Stimulated activated CD4-positive, alpha-beta T cell treated with anti-CD3 and anti-CD28 coated beads, Interleukin-12 subunit alpha, Interleukin-12 subunit beta, amount 100 ng/mL, for 24 hours (primary cell): ENCODE results near the gene EXOSC9.
"Not testable (repeated sequence)": the region's sequence is repeated elsewhere in the genome, so short reads cannot be mapped to it uniquely, and the experiment has no call there.

ENCODE experiments used
- DNase-seq, 2 experiments: peaks; one replicate each; pipeline ENCODE4 v3.0.0-alpha.2; 2020; ENCODE audit warnings: low read depth in 2 of 2

Gene EXOSC9, protein sequence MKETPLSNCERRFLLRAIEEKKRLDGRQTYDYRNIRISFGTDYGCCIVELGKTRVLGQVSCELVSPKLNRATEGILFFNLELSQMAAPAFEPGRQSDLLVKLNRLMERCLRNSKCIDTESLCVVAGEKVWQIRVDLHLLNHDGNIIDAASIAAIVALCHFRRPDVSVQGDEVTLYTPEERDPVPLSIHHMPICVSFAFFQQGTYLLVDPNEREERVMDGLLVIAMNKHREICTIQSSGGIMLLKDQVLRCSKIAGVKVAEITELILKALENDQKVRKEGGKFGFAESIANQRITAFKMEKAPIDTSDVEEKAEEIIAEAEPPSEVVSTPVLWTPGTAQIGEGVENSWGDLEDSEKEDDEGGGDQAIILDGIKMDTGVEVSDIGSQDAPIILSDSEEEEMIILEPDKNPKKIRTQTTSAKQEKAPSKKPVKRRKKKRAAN

DNA sequence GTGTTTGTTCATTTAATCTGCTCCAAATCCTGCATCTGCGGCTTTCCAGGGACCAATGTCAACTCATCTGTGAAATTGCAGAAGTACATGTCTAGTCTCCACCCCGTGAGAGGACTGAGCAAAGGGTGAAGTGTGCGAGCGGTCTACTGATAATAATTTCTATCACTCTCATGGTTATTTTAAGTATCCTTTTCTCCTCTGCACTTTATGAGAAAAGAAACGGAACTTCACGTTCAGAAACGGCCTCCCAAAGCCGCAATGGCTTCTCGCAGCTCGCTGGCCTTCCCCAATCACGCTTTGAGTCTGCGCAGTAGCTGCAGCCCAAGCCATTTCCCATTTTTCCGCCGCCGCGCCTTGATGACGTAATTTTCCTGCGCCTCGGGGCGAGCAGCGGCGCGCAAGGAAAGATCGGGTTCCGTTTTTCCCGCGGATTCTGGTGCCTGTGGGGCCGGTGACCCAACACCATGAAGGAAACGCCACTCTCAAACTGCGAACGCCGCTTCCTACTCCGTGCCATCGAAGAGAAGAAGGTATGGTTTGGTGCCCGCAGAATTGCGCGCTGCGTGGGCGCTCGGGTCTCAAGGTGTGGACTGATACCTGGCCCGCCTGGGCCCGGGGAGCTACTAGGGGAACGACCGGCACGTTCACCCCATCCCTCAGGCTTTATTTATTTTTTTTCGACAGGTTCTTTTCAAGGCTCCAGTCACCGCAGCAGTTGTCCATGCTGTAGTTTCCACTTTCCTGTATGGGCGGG lies at the start of gene EXOSC9:
EXOSC9 (plus strand) TSS at position 363 of the 754 bp plus-strand sequence; CDS start at position 465, 102 bp downstream.
- DNase-seq: peak; percentile 92 to 95

DNA sequence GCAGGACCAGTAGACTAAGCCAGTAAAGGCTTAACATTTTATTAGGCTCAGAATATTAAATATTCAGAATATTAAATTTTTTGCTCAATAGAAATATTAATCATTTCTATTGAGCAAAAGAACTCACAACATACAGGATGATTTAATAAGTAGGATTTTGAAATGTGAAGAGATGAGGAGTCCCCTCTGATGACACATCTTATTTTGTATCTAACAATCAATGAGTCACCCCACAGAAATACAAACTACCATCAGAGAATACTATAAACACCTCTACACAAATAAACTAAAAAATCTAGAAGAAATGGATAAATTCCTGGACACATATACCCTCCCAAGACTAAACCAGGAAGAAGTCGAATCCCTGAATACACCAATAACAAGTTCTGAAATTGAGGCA lies 49.0 kb upstream of the EXOSC9 start:
- not testable (repeated sequence) for DNase-seq

DNA sequence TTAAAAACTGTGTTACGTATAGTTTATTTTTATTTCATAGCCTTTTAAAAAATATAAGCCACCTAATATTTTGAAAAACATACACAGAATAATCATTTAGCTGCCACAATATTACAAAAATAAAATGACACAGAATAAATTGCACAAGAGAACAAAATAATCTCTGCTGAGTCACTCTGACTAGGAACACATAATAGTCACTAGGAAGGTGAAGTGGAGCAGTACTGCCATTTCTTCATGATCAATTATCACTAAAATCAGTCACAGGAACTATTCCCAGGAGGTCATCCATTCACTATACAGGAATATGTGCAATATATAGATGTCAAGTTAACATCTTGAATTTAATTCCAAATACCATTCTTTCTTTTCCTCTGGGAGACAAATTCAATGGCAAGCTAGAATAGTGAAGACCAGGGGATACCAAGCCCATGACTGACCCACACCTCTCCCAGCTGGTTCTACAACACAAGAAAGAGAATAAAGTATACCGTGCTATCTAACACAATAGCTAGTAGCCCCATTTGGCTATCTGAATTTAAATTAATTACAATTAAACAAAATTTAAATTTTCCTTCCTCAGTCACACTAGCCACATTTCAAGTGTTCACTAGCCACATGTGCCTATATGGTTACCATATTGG lies 42.1 kb upstream of the EXOSC9 start:
- DNase-seq: no peak

DNA sequence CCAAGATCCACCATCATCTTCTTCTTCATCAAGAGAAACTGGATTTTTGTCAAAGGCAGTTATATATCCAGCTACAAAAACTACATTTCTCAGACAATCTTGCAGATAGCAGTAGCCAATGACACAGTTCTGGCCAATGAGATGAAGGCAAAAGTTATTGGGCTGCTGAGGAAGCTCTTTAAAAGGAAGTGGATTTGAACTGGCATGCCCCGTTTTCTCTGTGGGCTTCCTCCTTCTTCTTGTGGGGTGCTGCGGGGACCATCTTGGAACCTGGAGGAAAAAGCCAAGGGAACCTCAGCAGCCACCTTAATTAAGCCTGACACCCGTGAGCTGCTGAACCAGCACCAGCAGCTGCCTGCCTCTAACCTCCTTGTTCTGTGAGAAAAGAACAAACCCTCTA lies 40.9 kb upstream of the EXOSC9 start:
- DNase-seq: no peak

DNA sequence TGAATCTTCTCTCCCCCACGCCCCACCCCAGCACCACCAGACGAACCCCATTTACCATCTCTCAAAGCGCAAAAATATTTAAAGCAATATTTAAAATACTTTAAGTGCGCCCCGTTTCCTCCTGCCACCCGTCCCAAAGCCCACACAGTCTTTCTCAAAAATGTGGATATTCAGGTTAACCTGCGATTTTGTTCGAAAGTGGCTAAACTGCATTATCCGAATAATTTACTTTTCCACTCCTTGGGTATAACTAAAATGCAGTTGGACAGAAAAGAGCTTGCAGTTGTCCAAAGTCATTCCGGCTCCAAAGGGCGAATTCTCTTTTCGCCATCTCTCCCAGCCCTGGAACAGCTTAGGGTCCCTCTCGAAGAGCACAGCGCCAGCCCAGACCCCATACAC lies 36.8 kb upstream of the EXOSC9 start:
- DNase-seq: no peak

DNA sequence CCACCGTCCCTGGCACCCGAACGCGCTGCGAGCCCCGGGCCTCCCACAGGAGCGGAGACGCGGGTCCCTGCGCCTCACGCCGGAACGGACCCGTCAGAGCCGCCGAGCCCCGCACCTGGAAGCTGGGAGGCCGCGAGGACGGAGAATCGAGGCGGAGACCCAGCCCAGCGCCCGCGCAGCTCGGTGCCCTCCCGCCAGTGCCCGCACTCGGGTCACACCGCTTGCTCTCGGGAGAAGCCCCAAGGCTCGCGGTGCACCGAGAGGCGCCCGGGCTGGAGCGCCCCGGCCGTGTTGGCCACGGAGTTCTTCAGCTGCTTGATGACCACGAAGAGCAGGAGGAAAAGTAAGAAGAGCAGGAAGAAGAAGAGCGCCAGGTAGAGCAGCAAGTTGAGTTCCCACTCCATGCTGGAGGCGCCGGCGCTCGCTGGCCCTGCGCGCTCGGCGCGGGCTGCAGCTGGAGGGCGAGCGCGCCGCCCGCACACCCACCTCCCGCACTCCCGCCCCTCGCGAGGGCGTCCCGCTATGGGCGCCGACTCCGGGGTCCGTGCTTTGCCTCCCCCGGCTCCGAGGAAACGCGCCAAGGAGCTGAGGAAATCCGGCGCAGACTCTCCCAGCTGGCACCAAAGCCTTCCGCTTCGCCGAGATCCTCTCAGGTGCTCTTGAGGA lies 36.3 kb upstream of the EXOSC9 start, which contains the start of gene SMIM43:
SMIM43 (minus strand) TSS at position 463 of the 666 bp plus-strand sequence; CDS start at position 404, 59 bp downstream.
- DNase-seq: no peak

DNA sequence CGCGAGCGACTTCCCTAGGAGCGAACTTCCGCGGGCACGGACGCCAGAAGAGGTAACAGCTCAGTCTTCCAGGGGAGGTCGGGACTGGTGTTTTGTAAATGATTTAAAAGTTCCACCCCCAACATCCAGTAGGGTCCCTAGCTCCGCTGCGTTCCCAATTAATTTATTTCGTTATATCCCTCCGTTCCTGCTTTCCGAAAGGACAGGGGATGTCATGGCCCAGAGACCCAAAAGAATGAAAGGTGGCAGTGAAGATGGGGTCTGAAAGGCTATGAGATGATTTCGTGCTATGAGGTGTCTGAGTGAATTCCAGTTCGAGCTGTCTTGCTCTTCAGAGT lies 35.8 kb upstream of the EXOSC9 start:
- DNase-seq: no peak

DNA sequence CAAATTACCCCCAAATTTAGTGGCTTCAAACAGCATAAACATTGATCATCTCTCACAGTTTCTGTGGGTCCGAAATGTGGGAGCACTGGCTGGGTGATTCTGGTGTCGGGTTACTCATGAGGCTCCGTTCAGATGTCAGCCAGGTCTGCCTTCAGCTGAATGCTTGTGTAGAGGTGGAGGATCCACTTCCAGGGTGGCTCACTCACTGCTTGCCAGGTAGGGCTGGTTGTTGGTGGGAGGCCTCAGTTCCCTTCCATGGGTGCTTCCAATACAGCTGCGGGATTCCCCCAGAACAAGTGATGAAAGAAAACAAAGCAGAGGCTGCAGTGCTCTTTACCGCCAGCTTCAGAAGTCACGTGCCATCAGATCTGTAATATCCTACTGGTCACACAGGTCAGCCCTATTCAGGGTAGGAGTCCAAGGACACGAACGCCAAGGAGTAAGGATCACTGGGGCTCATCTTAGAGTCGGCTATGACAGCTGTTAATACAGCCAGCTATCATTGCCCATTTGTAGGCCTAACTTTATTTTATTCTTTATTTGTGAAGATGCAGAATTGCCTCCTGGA lies 35.1 kb upstream of the EXOSC9 start:
- no peak for DNase-seq

DNA sequence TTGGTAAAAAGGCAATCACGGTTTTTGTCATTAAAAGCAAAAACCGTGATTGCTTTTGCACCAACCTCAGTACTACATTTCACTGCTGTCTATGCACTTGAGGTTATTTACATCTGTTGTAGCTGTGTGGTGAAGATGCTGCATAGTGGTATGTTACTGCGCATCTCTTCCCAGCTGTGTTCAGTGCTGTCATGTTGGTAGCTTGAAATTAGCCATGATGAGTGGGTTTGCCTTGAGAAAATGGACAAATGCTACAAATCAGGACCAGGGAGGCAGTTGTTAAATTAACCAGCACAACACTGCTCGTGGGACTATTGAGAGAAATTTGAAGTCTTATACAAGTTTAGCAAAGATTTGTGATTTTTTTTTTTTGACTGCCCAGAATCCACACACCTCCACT lies 34.0 kb upstream of the EXOSC9 start:
- no peak for DNase-seq

DNA sequence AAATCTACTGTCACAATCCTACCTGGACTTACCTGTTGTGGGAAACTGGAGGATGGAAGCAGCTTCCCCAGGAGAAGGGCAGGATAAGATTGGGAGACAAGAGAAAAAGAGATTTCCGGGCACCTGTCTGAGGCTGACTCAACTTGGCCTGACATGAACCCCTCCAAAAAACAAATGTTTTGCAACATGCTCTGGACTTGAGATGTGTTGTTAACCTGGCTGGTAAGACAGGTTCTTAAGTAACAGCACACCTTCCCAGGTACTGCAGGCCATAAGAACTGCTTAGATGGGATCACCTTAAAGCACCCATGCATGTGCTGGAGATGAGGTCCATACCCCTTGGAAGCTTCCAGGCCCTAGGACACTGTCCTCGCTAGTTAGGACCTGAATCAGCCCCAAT lies 31.8 kb upstream of the EXOSC9 start:
- no peak for DNase-seq

DNA sequence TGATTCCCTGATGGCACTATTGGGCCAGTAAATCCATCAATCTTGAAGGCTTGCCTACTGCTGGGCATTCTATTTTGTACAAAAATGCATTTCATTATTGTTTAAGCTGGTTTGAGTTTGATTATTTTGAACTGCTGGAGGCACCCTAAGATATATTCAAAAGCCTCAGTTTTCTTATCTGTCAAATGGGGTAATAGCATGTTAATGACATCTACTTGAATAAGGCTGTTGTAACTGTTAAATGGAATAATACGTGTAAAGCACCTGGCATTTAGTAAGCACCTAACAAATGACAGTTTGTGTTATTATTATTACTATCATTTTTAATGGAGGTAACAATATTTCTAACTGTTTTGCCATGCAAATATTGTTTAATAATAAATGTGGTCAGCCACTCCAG lies 29.3 kb upstream of the EXOSC9 start:
- DNase-seq: no peak

DNA sequence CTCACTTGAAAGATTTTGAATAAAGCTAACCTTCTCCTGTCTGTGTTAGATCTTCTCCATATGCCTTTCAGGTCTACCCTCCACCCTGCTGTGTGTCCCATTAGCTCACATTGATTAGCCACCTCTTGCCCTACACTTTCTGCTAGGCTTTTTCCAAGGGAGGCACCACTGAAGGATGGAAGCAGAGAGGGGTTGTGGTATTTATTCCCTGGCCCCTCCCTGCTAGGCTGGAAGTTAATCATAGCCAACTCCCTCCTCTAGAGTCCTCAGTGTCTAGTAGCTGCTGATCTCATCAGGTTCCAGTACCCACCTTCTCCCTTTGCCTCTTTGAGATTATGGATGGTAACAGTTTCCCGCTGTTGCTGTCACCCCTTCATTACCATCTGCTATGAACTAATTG lies 27.2 kb upstream of the EXOSC9 start:
- DNase-seq: no peak

DNA sequence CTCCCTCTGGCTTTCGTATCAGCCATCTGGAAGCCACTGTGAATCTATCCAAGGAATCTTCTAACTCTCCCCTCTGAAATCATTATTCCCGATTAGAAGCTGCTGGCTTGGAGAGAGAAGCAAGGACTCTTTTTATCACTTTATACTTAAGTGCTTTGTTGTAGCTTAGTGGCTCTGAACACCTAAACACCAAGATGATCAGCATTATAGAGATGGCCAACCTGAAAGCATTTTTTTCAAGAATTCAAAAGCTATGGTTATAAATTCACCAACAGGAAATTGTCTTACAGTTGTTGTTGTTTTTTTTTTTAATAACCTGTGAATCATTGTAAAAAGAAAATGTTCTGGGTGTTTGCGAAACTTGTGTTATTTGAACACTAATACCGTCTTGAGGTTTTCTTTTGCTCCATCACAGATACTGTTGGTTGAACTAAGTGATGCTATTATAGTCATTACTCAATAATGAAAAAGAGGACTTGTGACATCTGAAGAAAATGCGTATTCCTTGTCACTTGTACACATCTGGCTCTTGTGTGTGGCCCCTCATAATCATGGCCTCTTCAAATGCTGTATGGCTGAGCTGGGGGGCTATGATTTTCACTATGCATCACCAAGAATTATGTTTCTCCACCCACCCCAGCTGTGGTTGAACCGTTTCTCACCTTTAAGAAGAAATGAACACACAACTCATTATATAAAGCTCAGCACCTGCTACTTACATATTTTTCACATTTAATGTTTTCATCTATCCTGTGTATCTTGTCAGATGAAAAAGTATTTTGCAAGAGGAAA lies 24.3 kb upstream of the EXOSC9 start:
- DNase-seq: no peak

DNA sequence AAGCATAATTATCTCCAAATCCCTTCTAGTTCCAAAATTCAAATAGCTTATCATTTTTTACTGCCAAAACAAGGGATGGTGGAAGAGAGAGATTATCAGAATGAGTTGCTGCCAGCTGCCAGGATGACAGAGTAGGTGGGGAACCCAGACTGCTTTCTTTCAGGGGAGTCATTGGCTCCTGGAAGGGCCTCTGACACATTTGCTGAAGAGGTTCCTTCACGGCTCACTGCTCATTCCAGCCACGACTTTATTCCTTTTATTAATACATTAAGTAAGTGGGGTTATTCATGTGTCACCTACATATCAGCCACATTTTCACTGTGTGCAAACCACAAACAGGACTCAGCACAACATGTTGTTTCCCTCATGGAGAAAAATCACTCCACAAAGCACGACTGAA lies 23.5 kb upstream of the EXOSC9 start:
- no peak for DNase-seq

DNA sequence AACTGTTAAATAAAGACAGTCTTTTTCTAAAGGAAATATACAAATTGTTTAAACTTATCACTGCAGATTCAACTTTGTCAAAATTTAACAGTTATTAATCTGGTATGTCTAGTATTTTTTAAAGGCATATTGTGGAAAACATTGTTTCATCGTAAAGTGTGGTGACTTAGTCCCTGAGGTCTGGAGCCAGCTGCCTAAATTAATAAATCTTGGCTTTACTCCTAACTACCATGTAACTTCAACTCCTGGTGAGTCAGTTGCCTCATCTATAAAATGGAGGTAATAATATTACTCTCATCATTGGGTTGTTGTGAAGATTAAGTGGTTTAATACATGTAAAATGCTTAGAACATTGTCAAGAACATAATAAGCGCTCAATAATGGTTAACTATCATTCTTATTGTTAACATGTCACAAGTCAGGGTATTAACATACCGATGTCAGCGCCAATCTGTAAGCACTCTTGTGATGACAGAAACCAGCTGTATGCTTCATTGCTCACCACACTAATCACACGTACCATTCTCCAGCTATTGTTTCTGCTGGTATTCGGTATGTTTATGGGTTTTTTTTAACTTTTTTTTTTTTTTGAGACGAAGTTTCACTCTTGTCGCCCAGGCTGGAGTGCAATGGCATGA lies 22.0 kb upstream of the EXOSC9 start:
- no peak for DNase-seq

DNA sequence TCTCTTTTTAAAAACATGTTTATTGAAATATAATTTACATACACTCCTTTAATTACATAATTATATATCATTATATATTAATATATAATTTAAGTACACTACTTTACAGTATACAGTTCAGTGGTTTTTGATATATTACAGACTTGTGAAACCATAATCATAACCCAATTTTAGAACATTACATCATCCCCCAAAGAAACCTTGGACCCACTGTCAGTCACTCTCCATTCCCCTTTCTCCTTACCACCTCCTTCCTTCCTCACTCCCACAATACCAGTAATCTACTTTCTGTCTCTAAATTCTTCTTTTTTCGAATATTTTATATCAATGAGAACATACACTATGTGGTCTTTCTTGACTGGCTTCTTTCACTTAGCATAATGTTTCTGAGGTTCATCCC lies 17.9 kb upstream of the EXOSC9 start:
- no peak for DNase-seq

DNA sequence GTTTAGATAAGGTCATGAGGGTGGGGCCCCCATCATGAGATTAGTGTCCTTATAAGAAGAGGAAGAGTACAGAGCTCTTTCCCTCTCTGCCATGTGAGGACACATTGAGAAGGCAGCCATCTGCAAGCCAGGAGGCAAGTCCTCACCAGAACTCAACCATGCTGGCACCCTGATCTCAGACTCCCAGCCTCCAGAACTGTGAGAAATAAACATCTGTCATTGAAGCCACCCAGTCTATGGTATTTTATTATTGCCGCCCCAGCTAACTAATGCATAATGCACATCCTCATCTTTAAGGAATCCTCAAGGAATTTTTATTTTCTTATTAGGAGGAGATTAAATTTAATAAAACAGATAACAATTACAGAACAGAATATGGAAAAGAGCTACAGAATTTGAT lies 16.7 kb upstream of the EXOSC9 start:
- DNase-seq: no peak

DNA sequence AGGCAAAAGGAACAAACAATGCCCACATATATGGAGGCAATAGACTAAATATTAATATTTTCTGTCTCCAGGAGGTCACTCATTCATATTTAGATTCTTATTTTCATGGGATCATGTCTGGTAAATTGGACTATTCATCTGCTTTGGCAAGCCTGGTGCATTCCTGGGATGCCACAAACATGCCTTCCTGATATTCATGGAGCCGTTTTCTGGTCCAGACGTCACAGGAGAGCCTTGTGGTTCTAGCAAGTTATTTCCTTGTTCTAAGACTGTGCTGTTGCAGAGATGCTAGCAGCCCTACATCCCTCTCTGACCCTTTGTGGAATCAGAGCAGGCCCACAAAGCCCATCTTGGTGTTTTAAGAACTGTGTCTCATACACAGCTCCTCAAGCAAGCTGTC lies 16.1 kb upstream of the EXOSC9 start:
- DNase-seq: no peak

DNA sequence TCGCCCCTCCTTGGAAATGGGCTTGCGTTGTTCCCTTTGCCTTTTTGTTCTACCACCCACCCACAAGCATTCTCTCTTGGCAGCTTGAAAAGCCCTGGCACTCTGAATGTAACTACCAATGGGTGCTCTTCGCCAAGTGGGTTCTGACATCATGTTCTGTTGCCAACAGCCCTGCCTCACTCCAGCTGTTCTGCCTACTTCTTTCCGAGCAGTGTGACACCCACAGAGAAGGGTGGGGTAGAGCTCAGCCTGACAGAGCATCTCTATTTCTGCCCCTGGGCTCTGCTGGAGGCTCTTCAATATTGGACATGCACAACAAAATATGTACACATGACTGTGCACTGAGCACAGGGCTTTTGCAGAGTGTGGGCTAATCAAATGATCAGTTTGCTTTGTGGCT lies 15.6 kb upstream of the EXOSC9 start:
- no peak for DNase-seq

DNA sequence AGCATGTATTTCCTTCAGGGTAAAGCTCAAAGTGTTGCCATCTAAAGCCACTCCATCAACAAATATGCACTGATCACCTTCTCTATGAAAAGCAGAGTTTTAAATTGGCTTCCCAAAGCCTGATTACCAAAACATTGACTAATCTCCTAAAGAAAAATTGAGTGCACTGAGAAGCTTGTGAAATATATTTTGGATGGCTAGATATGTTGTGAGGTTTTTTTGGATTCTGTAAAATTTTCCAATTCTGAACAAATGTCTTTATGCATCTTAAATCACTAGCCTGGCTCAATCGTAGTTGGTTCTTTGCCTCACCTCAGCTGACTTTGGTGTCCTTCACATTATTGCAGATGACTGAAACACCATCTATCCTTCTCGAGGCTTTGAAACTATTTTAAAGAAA lies 14.9 kb upstream of the EXOSC9 start:
- DNase-seq: no peak
